Activated T-cell treated with anti-CD3 and anti-CD28 coated beads, Interleukin-2, amount 50 U/mL, for 4 hours (primary cell): ENCODE results near the gene WWOX. TPM values are rescaled to one million over a fixed set of nuclear protein-coding genes. Genes with fewer than 3 reads are reported as not detected.

Experiments used
- ATAC-seq, 2 donors: fragments of 200-7000 bp; cut with Tn5 transposase; one replicate each; pipeline ENCODE4 v1.10.0; 2021
- DNase-seq: peaks from one replicate; pipeline ENCODE4 v3.0.0-alpha.2; 2020
- H3K27me3 Mint-ChIP-seq: one replicate; pipeline ENCODE4 v1.8.0; 2021; ENCODE audit warnings: low read depth, mixed read lengths
- H3K36me3 Mint-ChIP-seq: one replicate; pipeline ENCODE4 v1.8.0; 2022; ENCODE audit warnings: mixed read lengths; ENCODE audit not compliant: insufficient read depth
- H3K4me1 Mint-ChIP-seq: one replicate; pipeline ENCODE4 v1.8.0; 2021; ENCODE audit warnings: low read depth, mixed read lengths
- H3K4me3 Mint-ChIP-seq: one replicate; pipeline ENCODE4 v1.8.0; 2021; ENCODE audit warnings: mild to moderate bottlenecking, moderate library complexity, mixed read lengths
- H3K9me3 Mint-ChIP-seq: one replicate; pipeline ENCODE4 v1.8.0; 2021; ENCODE audit warnings: mixed read lengths
- total RNA-seq, 3 donors: library from RNA; stranded (reverse); gene quantifications; one replicate each; pipeline ENCODE4 v1.2.1, GENCODE V29; 2021

WWOX gene
- total RNA-seq, 3 donors from 2014 or later: 13.9 to 19.1 (median 18.9) TPM

DNA sequence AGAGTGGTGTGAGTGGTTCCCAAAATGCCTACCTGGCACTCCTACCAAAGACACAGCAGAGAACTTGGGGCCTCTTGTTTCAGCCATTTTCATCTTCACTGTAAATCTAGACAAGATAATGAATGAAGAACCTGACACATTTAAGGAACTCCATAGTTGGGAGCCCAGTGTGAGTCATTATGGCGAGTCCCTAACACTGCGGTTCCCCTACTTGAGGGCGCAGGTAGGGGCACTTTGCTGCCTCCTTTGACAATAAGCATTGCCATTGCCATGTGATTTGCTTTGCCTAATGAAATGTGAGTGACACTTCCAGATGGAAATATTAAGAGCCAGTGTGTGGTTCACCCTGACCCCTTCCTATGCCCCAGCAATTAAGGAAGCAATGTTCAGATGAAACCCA is 983.5 kb downstream of the WWOX start:
- H3K36me3 Mint-ChIP-seq: no peaks in the 10 kb centered on the region
- no peaks in the 10 kb centered on the region for H3K9me3 Mint-ChIP-seq
- no peak overlapping the region for H3K4me3 Mint-ChIP-seq
- H3K27me3 Mint-ChIP-seq: peaks cover 2% of the 10 kb centered on the region
- peak in 1 of 2 donors; percentile 55 for ATAC-seq
- peaks cover 36% of the 10 kb centered on the region for H3K4me1 Mint-ChIP-seq
- no peak for DNase-seq

DNA sequence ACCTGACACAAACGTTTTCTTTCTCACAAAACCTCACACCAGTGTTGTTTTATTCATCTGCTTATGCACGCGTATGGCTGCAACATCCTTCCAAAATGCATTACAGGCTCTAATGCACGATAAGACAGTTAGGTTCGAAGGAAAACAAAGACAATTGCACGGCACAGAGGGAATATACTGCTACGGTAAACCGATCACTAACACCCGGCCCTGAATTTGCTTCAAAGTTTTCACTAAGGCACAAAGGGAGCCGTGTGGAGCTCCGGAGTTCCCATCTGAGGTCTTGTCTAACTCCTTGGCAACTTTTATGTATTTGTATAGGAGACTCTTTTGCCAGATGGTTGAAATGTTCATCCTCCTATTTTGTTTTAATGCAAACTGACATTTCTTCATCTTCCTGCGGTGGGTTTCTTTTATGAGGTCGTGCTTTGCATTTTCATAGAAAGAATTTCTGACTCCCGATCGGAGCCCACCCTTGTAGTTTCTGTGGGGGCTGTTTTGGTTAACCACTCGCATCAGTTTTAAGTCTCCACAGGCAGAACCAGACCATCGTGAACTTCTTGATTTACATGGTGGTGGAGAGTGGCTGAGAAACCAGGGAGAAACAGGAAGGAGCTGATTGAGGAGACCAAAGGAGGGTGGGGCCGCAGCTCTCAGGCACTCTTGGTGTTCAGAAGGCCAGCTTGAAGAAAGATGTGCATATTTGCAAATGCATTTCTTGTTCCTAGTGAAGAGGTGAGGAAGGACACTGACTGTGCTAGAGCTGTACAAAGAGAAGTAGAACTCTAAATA is 984.2 kb downstream of the WWOX start:
- H3K36me3 Mint-ChIP-seq: no peaks in the 10 kb centered on the region
- no peak for ATAC-seq
- no peak overlapping the region for H3K4me3 Mint-ChIP-seq
- H3K27me3 Mint-ChIP-seq: peaks cover 2% of the 10 kb centered on the region
- peaks cover 33% of the 10 kb centered on the region for H3K4me1 Mint-ChIP-seq
- H3K9me3 Mint-ChIP-seq: no peaks in the 10 kb centered on the region
- DNase-seq: no peak

DNA sequence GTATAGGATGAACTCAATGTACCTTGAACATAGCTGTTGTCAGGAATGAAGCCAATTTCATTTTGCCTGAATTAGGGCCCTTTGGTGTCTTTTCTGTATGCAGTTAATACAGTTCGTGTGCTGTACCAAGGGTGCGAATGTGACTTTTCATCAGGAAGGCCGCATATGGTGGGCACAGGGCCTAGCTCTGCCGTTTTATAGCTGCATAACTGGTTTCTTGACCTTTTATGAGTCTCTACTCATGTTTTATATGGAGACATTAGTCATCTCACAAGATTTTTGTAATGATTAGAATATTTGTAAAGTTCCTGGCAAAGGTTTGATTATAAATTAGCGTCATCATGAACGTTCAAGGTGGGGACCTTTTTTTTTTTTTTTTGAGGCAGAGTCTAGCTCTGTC is 989.5 kb downstream of the WWOX start:
- peaks cover 50% of the 10 kb centered on the region for H3K4me1 Mint-ChIP-seq

DNA sequence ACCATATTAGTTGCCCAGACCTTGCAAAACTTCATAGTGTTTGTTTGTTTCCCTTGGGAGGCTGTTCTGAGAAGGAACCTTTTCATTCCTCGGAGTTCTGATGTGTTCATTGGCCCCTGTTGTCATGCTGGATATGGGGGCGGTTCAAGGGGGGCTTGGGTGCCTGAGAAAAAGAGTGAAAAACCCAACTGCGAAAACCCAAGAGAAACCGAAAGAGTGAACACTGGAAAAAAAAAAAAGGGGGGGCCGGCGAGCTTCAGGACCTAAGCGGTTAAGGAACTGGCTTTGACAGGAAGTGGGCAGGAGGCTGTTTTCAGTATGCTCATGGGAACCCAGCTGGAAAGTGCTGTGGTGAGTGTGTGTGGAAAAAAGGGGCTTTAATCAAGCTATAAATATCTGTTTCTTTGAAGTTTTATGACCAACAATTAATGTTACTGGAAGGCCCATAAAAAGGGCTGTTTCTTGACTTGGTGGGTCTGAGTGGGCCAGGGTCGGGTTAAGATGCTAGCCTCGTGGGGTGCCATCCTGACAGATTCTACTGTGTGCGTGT is 990.4 kb downstream of the WWOX start:
- no peaks in the 10 kb centered on the region for H3K36me3 Mint-ChIP-seq
- no peaks in the 10 kb centered on the region for H3K27me3 Mint-ChIP-seq
- DNase-seq: peak; percentile 8
- peaks cover 51% of the 10 kb centered on the region for H3K4me1 Mint-ChIP-seq
- peaks cover 3% of the 10 kb centered on the region for H3K9me3 Mint-ChIP-seq
- ATAC-seq: peak; percentile 68 to 73
- peak overlapping the region; percentile 60 for H3K4me3 Mint-ChIP-seq

More for the DNA sequence above, 989.5 kb downstream of the WWOX start:
- Mint-ChIP-seq H3K9me3 (peaks cover 3% of the 10 kb centered on the region), H3K4me3 (no peak overlapping the region), H3K36me3 (no peaks in the 10 kb centered on the region), H3K27me3 (no peaks in the 10 kb centered on the region)
- DNase-seq: no peak
- no peak for ATAC-seq

DNA sequence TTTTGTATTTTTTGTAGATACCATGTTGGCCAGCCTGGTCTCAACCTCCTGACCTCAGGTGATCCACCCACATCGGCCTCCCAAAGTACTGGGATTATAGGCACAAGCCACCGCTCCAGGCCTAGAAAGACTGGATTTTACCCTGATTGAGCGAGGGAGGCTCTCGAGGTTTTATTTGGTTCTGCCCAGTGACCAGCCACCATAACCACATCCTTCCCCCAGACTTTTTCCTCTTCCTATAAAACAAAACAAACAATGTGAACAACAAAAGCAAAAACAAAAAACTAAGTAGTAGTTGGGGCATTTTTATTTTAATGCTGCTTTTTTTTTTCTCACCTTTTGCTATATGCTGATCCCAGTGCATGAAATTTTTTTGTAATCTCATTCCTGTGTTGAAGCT is 991.5 kb downstream of the WWOX start:
- no peak for ATAC-seq
- Mint-ChIP-seq H3K36me3 (no peaks in the 10 kb centered on the region), H3K4me1 (peaks cover 51% of the 10 kb centered on the region), H3K4me3 (peak overlapping the region; percentile 11), H3K27me3 (no peaks in the 10 kb centered on the region), H3K9me3 (peaks cover 3% of the 10 kb centered on the region)
- DNase-seq: no peak

DNA sequence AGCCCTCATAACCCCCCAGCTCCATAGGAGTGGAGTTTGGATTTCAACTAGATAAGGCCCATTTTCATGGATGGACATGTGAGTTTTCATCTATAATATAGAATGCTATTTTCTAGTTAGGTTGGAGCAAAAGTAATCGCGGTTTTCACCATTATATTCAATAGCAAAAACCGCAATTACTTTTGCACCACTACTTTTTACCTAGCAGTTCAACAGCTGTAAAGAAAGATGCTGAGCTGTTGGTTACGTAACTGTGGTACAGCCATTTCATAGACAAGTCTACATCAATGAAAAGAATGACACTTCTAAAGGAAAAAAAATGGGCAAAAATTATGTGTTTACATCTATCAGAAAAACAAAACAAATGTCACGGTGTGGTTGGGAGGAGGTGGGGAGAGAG is 993.4 kb downstream of the WWOX start:
- Mint-ChIP-seq H3K9me3 (peaks cover 3% of the 10 kb centered on the region), H3K4me3 (no peak overlapping the region), H3K4me1 (peaks cover 53% of the 10 kb centered on the region), H3K36me3 (no peaks in the 10 kb centered on the region), H3K27me3 (no peaks in the 10 kb centered on the region)
- DNase-seq: no peak
- ATAC-seq: no peak

DNA sequence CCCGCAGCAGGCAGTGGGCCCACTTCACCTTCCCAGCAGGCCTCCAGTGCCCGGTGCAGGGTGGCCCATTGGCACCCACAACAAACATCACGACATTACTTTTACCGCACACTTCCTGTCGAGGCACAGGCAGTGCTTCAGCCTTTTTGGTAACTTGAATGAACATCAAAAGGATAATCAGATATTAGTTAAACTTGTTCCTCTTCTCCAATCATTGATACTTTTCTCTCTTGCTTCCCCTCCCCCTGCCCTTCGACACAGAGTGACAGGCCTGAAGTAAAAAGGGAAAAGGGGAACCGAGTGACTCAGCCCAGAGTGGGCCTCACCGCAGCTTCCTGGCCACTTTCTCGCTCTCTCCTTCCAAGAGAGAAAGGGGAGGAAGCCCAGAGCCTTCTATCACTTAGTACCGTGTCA is 994.1 kb downstream of the WWOX start:
- DNase-seq (peak; percentile 18), ATAC-seq (peak; percentile 35 to 70)
- Mint-ChIP-seq H3K9me3 (peaks cover 3% of the 10 kb centered on the region), H3K27me3 (no peaks in the 10 kb centered on the region), H3K36me3 (no peaks in the 10 kb centered on the region), H3K4me1 (peaks cover 51% of the 10 kb centered on the region), H3K4me3 (peak overlapping the region; percentile 51)

DNA sequence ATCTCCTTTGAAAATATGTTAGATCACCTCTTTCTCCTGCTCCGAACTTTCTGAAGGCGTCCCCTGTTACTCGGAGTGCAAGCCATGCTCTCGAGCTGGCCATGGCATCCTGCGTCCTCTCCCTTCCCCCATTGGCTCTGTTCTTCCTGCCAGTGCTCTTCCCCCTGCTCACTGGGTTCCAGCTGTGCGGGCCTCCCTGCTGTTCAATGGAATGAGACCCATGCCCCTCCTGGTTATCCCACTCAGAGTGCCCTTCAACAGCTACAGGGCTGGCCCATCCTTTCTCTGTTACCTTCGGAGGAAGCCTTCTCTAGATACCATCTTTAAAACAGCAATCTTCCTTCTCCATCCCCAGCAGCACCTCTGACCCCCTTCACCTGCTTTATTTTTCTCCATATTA is 996.8 kb downstream of the WWOX start:
- H3K27me3 Mint-ChIP-seq: no peaks in the 10 kb centered on the region
- H3K4me1 Mint-ChIP-seq: peaks cover 27% of the 10 kb centered on the region
- no peak overlapping the region for H3K4me3 Mint-ChIP-seq
- ATAC-seq (no peak), DNase-seq (no peak)
- no peaks in the 10 kb centered on the region for H3K9me3 Mint-ChIP-seq
- no peaks in the 10 kb centered on the region for H3K36me3 Mint-ChIP-seq

DNA sequence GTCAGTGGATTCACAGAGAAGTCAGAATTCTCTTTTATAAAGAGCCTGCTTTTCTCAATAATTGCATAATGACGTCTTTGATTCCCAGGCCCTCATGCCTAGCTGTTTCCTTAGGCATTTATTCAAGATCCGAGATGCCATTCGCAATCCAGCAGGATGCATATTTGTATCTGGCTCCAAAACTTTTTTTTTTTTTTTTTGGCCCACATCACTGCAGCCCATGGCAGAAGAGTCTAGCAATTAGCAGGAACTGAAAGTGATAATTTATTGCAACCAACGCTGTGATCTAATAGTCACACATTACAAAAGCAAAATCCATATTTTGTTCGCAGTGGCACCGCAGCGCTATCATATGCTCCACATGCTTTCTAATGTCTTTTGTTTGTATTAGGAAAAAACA is 997.7 kb downstream of the WWOX start:
- Mint-ChIP-seq H3K4me1 (peaks cover 20% of the 10 kb centered on the region), H3K4me3 (no peak overlapping the region), H3K27me3 (no peaks in the 10 kb centered on the region), H3K36me3 (no peaks in the 10 kb centered on the region), H3K9me3 (no peaks in the 10 kb centered on the region)
- DNase-seq (no peak), ATAC-seq (no peak)

DNA sequence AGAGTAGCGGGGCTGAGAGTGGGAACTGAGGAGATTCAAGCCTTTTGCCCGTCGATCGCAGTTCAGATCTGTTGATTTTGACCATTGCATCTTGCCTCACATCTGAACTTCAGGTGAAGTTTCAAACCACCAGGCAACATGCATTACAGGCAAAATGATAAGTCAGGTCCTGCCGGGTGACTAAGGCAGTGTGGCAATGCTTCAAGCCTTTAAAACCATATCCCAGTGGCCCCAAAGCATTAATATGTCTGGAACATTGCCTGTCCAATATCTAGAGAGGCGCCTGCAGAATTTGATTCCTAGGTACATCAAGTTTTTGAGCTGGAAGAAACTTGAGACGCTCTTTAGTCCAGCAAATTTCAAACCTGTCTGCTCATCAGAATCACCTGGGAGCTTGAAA is 998.3 kb downstream of the WWOX start:
- peaks cover 15% of the 10 kb centered on the region for H3K4me1 Mint-ChIP-seq
- H3K27me3 Mint-ChIP-seq: no peaks in the 10 kb centered on the region
- no peaks in the 10 kb centered on the region for H3K36me3 Mint-ChIP-seq
- H3K4me3 Mint-ChIP-seq: no peak overlapping the region
- no peak for ATAC-seq
- H3K9me3 Mint-ChIP-seq: no peaks in the 10 kb centered on the region
- no peak for DNase-seq

DNA sequence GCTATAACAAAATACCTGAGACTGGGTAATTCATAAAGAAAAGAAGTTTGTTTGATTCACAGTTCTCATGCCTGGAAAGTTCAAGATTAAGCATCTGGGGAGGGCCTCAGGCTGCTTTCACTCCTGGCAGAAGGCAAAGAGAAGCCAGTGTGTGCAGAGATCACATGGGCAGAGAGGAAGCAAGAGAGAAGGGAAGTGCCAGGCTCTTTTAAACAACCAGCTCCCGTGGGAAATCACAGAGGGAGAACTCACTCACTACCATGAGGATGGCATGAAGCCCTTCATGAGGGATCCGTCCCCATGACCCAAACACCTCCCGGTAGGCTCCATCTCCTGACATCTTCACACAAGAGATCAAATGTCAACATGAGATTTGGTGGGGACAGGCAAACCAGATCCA is 999.5 kb downstream of the WWOX start:
- ATAC-seq: no peak
- Mint-ChIP-seq H3K4me1 (peaks cover 6% of the 10 kb centered on the region), H3K27me3 (peaks cover 1% of the 10 kb centered on the region), H3K4me3 (no peak overlapping the region), H3K9me3 (no peaks in the 10 kb centered on the region), H3K36me3 (no peaks in the 10 kb centered on the region)
- DNase-seq: no peak

DNA sequence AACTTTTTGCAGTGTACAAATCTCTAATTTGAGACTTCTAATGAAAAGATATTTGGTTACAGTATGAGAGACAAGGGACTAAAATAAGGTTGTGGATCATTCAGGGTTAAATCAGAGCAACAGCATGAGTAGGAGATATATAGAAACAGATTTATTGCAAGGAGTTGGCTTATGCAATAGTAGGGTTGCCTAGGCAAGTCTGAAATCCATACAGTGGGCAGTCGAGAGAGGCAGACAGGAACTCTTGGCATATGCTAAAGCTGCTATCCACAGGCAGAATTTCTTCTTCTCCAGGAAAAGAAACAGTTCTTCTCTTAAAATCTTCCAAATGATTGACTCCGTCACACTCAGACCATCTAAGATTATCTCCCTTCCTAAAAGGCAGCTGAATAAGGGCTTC is 1000.3 kb downstream of the WWOX start:
- ATAC-seq (no peak), DNase-seq (no peak)
- Mint-ChIP-seq H3K9me3 (no peaks in the 10 kb centered on the region), H3K36me3 (no peaks in the 10 kb centered on the region), H3K4me3 (no peak overlapping the region), H3K27me3 (peaks cover 1% of the 10 kb centered on the region), H3K4me1 (peaks cover 2% of the 10 kb centered on the region)

DNA sequence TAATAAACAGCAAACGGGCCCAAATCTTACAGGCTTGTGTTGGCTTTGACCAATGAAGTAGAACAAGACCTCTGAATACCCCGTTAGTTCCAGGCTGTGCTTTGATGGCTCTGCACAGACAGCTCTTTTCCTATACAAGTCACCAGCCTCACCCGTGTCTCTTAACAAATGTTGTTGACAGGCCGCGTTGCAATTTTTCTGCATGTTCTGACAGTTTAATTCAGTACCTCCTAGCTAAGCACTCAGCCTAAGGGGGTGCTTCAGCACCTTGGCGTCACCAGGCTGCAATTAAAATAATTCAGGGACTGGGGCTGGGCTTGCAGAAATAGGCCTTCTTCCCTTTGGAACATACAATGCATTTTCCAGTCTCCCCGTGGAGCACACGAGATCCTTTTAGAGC is 1001.0 kb downstream of the WWOX start:
- H3K36me3 Mint-ChIP-seq: no peaks in the 10 kb centered on the region
- ATAC-seq: no peak
- no peaks in the 10 kb centered on the region for H3K9me3 Mint-ChIP-seq
- H3K4me1 Mint-ChIP-seq: peaks cover 2% of the 10 kb centered on the region
- DNase-seq: no peak
- H3K4me3 Mint-ChIP-seq: no peak overlapping the region
- H3K27me3 Mint-ChIP-seq: peaks cover 1% of the 10 kb centered on the region

DNA sequence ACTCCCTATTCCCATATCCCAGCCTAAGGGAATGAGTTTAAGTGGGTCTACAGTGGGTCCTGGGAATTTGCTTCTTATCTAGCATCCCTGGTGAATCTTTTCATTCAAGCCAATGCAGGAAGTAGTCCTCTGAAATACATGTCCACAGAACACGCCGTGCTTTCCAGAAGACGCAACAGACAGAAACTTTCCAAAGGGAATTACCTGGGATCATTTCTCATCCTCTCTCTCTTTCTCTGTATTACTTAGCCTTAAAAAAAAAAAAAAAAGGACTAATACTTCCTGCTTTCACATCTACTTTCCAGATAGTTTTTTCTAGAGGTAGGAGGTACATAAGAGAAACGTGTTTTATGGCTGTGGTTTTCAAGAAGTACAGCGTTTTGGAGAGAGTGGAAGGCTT is 1002.0 kb downstream of the WWOX start:
- Mint-ChIP-seq H3K4me1 (no peaks in the 10 kb centered on the region), H3K9me3 (no peaks in the 10 kb centered on the region), H3K27me3 (peaks cover 1% of the 10 kb centered on the region), H3K4me3 (no peak overlapping the region), H3K36me3 (no peaks in the 10 kb centered on the region)
- no peak for DNase-seq
- ATAC-seq: no peak

DNA sequence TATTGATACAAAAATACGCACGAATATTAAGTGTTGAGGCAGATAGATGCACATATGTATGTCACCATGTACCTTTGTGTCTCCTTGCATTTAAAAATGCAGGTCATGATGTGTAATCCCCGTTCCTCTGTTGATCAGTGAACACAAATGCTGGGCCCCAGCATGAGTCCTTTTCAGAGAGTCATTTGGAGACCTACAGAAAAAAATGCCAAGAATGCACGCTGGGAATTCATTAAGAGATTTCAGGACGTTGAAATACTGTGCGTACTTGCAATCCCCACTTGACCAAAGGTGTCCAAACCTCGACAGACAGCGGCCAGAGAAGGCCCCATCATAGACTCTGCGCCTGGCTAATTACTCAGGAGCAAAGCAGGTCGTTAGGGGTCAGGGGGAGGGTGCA is 1005.1 kb downstream of the WWOX start:
- ATAC-seq: no peak
- H3K36me3 Mint-ChIP-seq: no peaks in the 10 kb centered on the region
- H3K9me3 Mint-ChIP-seq: no peaks in the 10 kb centered on the region
- no peaks in the 10 kb centered on the region for H3K4me1 Mint-ChIP-seq
- no peak overlapping the region for H3K4me3 Mint-ChIP-seq
- H3K27me3 Mint-ChIP-seq: peaks cover 1% of the 10 kb centered on the region
- DNase-seq: no peak
